ENCODE results near the gene LYPD6B.

Gene LYPD6B

DNA sequence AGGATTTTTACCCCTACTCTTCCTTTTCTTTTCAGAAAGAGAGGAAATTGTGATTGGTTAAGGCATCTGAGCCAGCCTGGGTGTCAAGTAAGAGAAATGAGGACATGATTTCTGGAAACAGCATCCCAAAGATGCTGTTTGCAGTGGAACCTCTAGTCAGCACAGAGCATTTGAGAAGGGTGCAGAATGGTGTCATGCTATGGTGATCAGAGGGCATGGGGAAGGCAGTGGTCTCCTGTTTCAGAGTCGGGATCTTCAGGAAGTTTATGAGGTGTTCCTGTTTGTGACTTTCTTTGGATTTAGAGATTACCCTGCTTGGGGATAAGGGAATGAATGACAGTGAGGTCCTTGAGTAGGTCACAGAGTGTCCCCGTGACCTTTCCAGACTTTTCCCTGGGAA lies 117.5 kb downstream of the LYPD6B start:
- H3K27me3 ChIP-seq (ENCODE audit: insufficient read depth, poor library complexity, severe bottlenecking), result no peaks in the 10 kb centered on the region
- DNase-seq (ENCODE audit: low read depth in 1 of 2, low spot score in 1 of 2), result no peak
- H3K27ac ChIP-seq (replicated peaks), result no peak overlapping the region
- no peak for TF ChIP-seq SPI1 (IDR thresholded peaks at IDR 0.05; ENCODE audit: borderline replicate concordance, low read depth)
- no peak overlapping the region for H3K4me3 ChIP-seq (replicated peaks; ENCODE audit: insufficient read depth, low read length)

DNA sequence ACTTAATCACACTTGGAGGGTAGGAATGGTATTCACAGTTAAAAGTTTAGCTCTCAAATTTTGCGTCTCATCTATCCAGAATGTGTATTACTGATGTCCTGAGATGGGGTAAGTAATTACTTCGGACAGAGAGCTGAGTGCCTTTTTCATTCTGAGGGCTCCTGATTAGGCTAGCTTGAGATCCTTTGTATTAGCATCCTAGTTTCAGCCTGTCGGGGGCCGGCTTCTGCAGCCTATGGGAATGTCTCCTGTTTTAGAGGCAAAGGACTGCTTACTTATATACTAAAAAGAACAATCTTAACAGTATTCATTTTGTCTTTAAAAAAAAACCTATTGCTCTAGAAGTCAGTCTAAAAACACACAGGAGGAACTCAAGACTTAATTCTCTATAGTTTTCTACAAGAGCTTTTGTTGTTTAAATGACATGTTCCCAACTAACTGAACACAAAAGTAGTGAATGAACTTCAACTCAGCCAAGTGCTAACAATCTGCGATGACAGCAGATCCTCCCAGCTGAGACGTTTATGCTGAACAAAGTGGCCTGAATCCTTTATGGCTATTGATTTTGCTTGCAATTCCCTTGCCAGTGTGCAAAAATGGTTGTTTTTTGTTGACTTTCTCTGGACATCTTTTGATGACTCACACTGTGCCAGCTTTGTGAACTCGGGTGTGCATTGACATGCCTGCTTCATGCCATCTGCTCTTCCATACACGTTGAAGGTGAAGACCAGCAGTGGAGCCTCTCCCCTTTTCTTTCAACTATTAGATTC lies 118.7 kb downstream of the LYPD6B start:
- no peak for DNase-seq (ENCODE audit: low read depth in 1 of 2, low spot score in 1 of 2)
- no peaks in the 10 kb centered on the region for H3K27me3 ChIP-seq (ENCODE audit: insufficient read depth, poor library complexity, severe bottlenecking)
- no peak for TF ChIP-seq POLR2AphosphoS5 (IDR thresholded peaks at IDR 0.05; ENCODE audit: low read depth)
- no peak for TF ChIP-seq SPI1 (IDR thresholded peaks at IDR 0.05; ENCODE audit: borderline replicate concordance, low read depth)
- TF ChIP-seq, protein P1, sequence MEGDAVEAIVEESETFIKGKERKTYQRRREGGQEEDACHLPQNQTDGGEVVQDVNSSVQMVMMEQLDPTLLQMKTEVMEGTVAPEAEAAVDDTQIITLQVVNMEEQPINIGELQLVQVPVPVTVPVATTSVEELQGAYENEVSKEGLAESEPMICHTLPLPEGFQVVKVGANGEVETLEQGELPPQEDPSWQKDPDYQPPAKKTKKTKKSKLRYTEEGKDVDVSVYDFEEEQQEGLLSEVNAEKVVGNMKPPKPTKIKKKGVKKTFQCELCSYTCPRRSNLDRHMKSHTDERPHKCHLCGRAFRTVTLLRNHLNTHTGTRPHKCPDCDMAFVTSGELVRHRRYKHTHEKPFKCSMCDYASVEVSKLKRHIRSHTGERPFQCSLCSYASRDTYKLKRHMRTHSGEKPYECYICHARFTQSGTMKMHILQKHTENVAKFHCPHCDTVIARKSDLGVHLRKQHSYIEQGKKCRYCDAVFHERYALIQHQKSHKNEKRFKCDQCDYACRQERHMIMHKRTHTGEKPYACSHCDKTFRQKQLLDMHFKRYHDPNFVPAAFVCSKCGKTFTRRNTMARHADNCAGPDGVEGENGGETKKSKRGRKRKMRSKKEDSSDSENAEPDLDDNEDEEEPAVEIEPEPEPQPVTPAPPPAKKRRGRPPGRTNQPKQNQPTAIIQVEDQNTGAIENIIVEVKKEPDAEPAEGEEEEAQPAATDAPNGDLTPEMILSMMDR (IDR thresholded peaks at IDR 0.05; ENCODE audit: insufficient read depth, low read length), result no peak
- TF ChIP-seq, protein P2, sequence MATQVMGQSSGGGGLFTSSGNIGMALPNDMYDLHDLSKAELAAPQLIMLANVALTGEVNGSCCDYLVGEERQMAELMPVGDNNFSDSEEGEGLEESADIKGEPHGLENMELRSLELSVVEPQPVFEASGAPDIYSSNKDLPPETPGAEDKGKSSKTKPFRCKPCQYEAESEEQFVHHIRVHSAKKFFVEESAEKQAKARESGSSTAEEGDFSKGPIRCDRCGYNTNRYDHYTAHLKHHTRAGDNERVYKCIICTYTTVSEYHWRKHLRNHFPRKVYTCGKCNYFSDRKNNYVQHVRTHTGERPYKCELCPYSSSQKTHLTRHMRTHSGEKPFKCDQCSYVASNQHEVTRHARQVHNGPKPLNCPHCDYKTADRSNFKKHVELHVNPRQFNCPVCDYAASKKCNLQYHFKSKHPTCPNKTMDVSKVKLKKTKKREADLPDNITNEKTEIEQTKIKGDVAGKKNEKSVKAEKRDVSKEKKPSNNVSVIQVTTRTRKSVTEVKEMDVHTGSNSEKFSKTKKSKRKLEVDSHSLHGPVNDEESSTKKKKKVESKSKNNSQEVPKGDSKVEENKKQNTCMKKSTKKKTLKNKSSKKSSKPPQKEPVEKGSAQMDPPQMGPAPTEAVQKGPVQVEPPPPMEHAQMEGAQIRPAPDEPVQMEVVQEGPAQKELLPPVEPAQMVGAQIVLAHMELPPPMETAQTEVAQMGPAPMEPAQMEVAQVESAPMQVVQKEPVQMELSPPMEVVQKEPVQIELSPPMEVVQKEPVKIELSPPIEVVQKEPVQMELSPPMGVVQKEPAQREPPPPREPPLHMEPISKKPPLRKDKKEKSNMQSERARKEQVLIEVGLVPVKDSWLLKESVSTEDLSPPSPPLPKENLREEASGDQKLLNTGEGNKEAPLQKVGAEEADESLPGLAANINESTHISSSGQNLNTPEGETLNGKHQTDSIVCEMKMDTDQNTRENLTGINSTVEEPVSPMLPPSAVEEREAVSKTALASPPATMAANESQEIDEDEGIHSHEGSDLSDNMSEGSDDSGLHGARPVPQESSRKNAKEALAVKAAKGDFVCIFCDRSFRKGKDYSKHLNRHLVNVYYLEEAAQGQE (IDR thresholded peaks at IDR 0.05; ENCODE audit: insufficient replicate concordance, low read depth), result no peak
- TF ChIP-seq GABPA (IDR thresholded peaks at IDR 0.05; ENCODE audit: low read depth), result no peak
- H3K4me3 ChIP-seq (replicated peaks; ENCODE audit: insufficient read depth, low read length), result no peak overlapping the region
- H3K27ac ChIP-seq (replicated peaks), result no peak overlapping the region

DNA sequence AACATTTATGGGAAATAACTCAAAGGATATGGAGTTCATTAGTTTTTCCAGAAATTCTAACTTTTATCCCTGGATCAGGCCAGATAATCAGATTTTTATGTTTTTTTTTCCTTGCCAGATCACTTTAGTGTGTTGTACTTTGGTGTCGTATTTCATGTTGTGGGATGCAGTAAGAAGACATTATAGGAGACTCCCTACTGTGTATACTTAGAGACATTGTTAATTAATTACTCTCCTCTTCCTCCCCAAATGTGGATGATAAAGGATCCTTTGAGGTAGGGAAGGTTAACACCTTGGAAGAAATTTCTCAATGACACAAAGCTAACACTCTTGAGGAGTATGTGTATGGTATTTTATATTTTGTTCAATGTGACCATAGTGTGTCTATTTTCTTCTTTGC lies 120.5 kb downstream of the LYPD6B start:
- Histone ChIP-seq H3K4me3 (replicated peaks; ENCODE audit: insufficient read depth, low read length) (no peak overlapping the region), H3K27ac (replicated peaks) (no peak overlapping the region), H3K27me3 (ENCODE audit: insufficient read depth, poor library complexity, severe bottlenecking) (no peaks in the 10 kb centered on the region)
- TF ChIP-seq POLR2AphosphoS5 (IDR thresholded peaks at IDR 0.05; ENCODE audit: low read depth) (no peak), SPI1 (IDR thresholded peaks at IDR 0.05; ENCODE audit: borderline replicate concordance, low read depth) (no peak), GABPA (IDR thresholded peaks at IDR 0.05; ENCODE audit: low read depth) (no peak)
- TF ChIP-seq, protein P1 (IDR thresholded peaks at IDR 0.05; ENCODE audit: insufficient read depth, low read length), result no peak
- TF ChIP-seq, protein P2 (IDR thresholded peaks at IDR 0.05; ENCODE audit: insufficient replicate concordance, low read depth), result no peak
- DNase-seq (ENCODE audit: low read depth in 1 of 2, low spot score in 1 of 2), result no peak

DNA sequence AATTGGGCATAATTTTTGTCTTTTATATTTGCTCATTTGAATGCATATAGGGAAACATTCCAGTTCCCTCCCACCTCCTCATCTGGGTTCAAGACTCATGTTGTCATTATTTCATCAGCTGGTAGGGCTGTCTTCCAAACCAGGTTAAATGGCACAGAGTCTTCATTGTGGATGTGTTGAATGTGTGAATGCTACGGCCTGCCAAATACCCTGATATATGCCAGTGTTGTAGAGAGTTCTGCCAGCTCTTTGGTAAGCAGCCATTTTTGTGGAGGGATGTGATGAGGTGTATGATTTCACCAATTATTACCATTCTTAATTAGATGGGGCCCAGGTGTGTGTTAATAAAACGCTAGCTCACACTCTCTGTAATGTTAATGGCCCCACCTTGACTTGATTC lies 121.7 kb downstream of the LYPD6B start:
- Histone ChIP-seq H3K27me3 (ENCODE audit: insufficient read depth, poor library complexity, severe bottlenecking) (no peaks in the 10 kb centered on the region), H3K4me3 (replicated peaks; ENCODE audit: insufficient read depth, low read length) (no peak overlapping the region)
- TF ChIP-seq, protein P2 (IDR thresholded peaks at IDR 0.05; ENCODE audit: insufficient replicate concordance, low read depth), result no peak

More for the DNA sequence above, 121.7 kb downstream of the LYPD6B start:
- DNase-seq (ENCODE audit: low read depth in 1 of 2, low spot score in 1 of 2), result no peak
- no peak overlapping the region; the same call in 1 of the 2 replicates for H3K27ac ChIP-seq (replicated peaks)

Data from HL-60 (cell line).